Activated naive CD8-positive, alpha-beta T cell treated with anti-CD3 and anti-CD28 coated beads, Interleukin-2, amount 50 U/mL, for 24 hours (primary cell): ENCODE results near the gene SOHLH1.
A peak's percentile ranks its signal among the peaks of the same experiment; 100 is the strongest.

Experiments
- ATAC-seq: fragments of 150-1000 bp; cut with Tn5 transposase; one replicate; pipeline ENCODE4 v1.10.0; 2021
- DNase-seq: peaks from one replicate; pipeline ENCODE4 v3.0.0; 2021
- H3K27ac Mint-ChIP-seq: one replicate; pipeline ENCODE4 v1.8.0; 2021; ENCODE audit warnings: mild to moderate bottlenecking, mixed read lengths
- H3K27me3 Mint-ChIP-seq: one replicate; pipeline ENCODE4 v1.8.0; 2021; ENCODE audit warnings: mixed read lengths
- H3K36me3 Mint-ChIP-seq: one replicate; pipeline ENCODE4 v1.8.0; 2021; ENCODE audit warnings: low read depth, mixed read lengths
- H3K4me1 Mint-ChIP-seq: one replicate; pipeline ENCODE4 v1.8.0; 2021; ENCODE audit warnings: mixed read lengths
- H3K4me3 Mint-ChIP-seq: one replicate; pipeline ENCODE4 v1.8.0; 2021; ENCODE audit warnings: mild to moderate bottlenecking, moderate library complexity, mixed read lengths
- H3K9me3 Mint-ChIP-seq: one replicate; pipeline ENCODE4 v1.8.0; 2021; ENCODE audit warnings: mixed read lengths

Gene SOHLH1

GRCh38 chr9:135701067-135701958 is 2.0 kb upstream of the SOHLH1 start:
- Mint-ChIP-seq H3K36me3 (no peaks in the 10 kb centered on the region), H3K9me3 (no peaks in the 10 kb centered on the region), H3K27me3 (peaks cover 5% of the 10 kb centered on the region), H3K27ac (no peak overlapping the region), H3K4me1 (no peaks in the 10 kb centered on the region), H3K4me3 (no peak overlapping the region)
- DNase-seq: peak; percentile 18
- ATAC-seq: peak; percentile 9

GRCh38 chr9:135700525-135700924 is 1.2 kb upstream of the SOHLH1 start:
- no peak for ATAC-seq

GRCh38 chr9:135698767-135699166 is 514 bp downstream of the SOHLH1 start:
- ATAC-seq: no peak

More at GRCh38 chr9:135700525-135700924, 1.2 kb upstream of the SOHLH1 start:
- Mint-ChIP-seq H3K9me3 (no peaks in the 10 kb centered on the region), H3K4me3 (no peak overlapping the region), H3K27me3 (peaks cover 5% of the 10 kb centered on the region), H3K27ac (no peak overlapping the region), H3K36me3 (no peaks in the 10 kb centered on the region), H3K4me1 (no peaks in the 10 kb centered on the region)
- no peak for DNase-seq

GRCh38 chr9:135698236-135698635 is 1.0 kb downstream of the SOHLH1 start:
- H3K4me3 Mint-ChIP-seq: no peak overlapping the region
- no peak for ATAC-seq
- no peaks in the 10 kb centered on the region for H3K36me3 Mint-ChIP-seq
- no peak for DNase-seq
- peaks cover 6% of the 10 kb centered on the region for H3K27me3 Mint-ChIP-seq
- no peaks in the 10 kb centered on the region for H3K9me3 Mint-ChIP-seq
- no peak overlapping the region for H3K27ac Mint-ChIP-seq
- H3K4me1 Mint-ChIP-seq: no peaks in the 10 kb centered on the region

More at GRCh38 chr9:135698767-135699166, 514 bp downstream of the SOHLH1 start:
- Mint-ChIP-seq H3K27ac (no peak overlapping the region), H3K4me1 (no peaks in the 10 kb centered on the region), H3K36me3 (no peaks in the 10 kb centered on the region), H3K27me3 (peaks cover 5% of the 10 kb centered on the region), H3K9me3 (no peaks in the 10 kb centered on the region), H3K4me3 (no peak overlapping the region)
- no peak for DNase-seq

GRCh38 chr9:135697226-135697625 is 2.1 kb downstream of the SOHLH1 start:
- ATAC-seq: no peak
- Mint-ChIP-seq H3K4me3 (no peak overlapping the region), H3K27ac (no peak overlapping the region), H3K4me1 (no peaks in the 10 kb centered on the region), H3K36me3 (no peaks in the 10 kb centered on the region), H3K27me3 (peaks cover 4% of the 10 kb centered on the region), H3K9me3 (no peaks in the 10 kb centered on the region)
- no peak for DNase-seq

GRCh38 chr9:135696446-135696845 is 2.8 kb downstream of the SOHLH1 start:
- Mint-ChIP-seq H3K4me3 (no peak overlapping the region), H3K36me3 (no peaks in the 10 kb centered on the region), H3K27me3 (peaks cover 4% of the 10 kb centered on the region), H3K9me3 (no peaks in the 10 kb centered on the region), H3K27ac (no peak overlapping the region), H3K4me1 (no peaks in the 10 kb centered on the region)
- ATAC-seq: no peak
- no peak for DNase-seq

- H3K9me3 Mint-ChIP-seq: no peaks in the 10 kb centered on the region
These were observed 3.6 kb downstream of the SOHLH1 start for GRCh38 chr9:135695642-135696041.

GRCh38 chr9:135695036-135695435 is 4.2 kb downstream of the SOHLH1 start:
- Mint-ChIP-seq H3K27me3 (peaks cover 2% of the 10 kb centered on the region), H3K9me3 (no peaks in the 10 kb centered on the region), H3K4me3 (no peak overlapping the region), H3K4me1 (no peaks in the 10 kb centered on the region), H3K27ac (no peak overlapping the region), H3K36me3 (no peaks in the 10 kb centered on the region)
- DNase-seq (no peak), ATAC-seq (no peak)

More at GRCh38 chr9:135695642-135696041, 3.6 kb downstream of the SOHLH1 start:
- no peak for DNase-seq
- no peaks in the 10 kb centered on the region for H3K4me1 Mint-ChIP-seq
- H3K27me3 Mint-ChIP-seq: peaks cover 4% of the 10 kb centered on the region
- H3K4me3 Mint-ChIP-seq: no peak overlapping the region
- H3K36me3 Mint-ChIP-seq: no peaks in the 10 kb centered on the region
- ATAC-seq: no peak
- H3K27ac Mint-ChIP-seq: no peak overlapping the region

GRCh38 chr9:135694414-135694813 is 4.9 kb downstream of the SOHLH1 start:
- no peaks in the 10 kb centered on the region for H3K4me1 Mint-ChIP-seq
- ATAC-seq: no peak
- H3K27ac Mint-ChIP-seq: no peak overlapping the region
- H3K27me3 Mint-ChIP-seq: peaks cover 2% of the 10 kb centered on the region
- H3K4me3 Mint-ChIP-seq: no peak overlapping the region
- no peaks in the 10 kb centered on the region for H3K36me3 Mint-ChIP-seq
- no peak for DNase-seq
- H3K9me3 Mint-ChIP-seq: no peaks in the 10 kb centered on the region

- Mint-ChIP-seq H3K27me3 (peaks cover 2% of the 10 kb centered on the region), H3K36me3 (no peaks in the 10 kb centered on the region), H3K4me1 (no peaks in the 10 kb centered on the region), H3K9me3 (no peaks in the 10 kb centered on the region), H3K4me3 (no peak overlapping the region), H3K27ac (no peak overlapping the region)
- no peak for ATAC-seq
- no peak for DNase-seq
These were observed 5.5 kb downstream of the SOHLH1 start for GRCh38 chr9:135693771-135694170.

- H3K4me3 Mint-ChIP-seq: no peak overlapping the region
- H3K27me3 Mint-ChIP-seq: peaks cover 2% of the 10 kb centered on the region
- H3K9me3 Mint-ChIP-seq: no peaks in the 10 kb centered on the region
- ATAC-seq (no peak), DNase-seq (no peak)
- no peaks in the 10 kb centered on the region for H3K36me3 Mint-ChIP-seq
- no peaks in the 10 kb centered on the region for H3K4me1 Mint-ChIP-seq
- no peak overlapping the region for H3K27ac Mint-ChIP-seq
These were observed 6.0 kb downstream of the SOHLH1 start for GRCh38 chr9:135693265-135693664.

GRCh38 chr9:135692410-135692809 is 6.9 kb downstream of the SOHLH1 start:
- Mint-ChIP-seq H3K4me1 (no peaks in the 10 kb centered on the region), H3K36me3 (no peaks in the 10 kb centered on the region), H3K27me3 (peaks cover 2% of the 10 kb centered on the region), H3K4me3 (no peak overlapping the region), H3K27ac (no peak overlapping the region), H3K9me3 (no peaks in the 10 kb centered on the region)
- ATAC-seq (no peak), DNase-seq (no peak)

- H3K36me3 Mint-ChIP-seq: no peaks in the 10 kb centered on the region
- no peak overlapping the region for H3K27ac Mint-ChIP-seq
- H3K4me3 Mint-ChIP-seq: no peak overlapping the region
- no peaks in the 10 kb centered on the region for H3K9me3 Mint-ChIP-seq
- H3K27me3 Mint-ChIP-seq: peaks cover 2% of the 10 kb centered on the region
- DNase-seq (no peak), ATAC-seq (no peak)
- H3K4me1 Mint-ChIP-seq: no peaks in the 10 kb centered on the region
These were observed 8.3 kb downstream of the SOHLH1 start for GRCh38 chr9:135690836-135691570.

GRCh38 chr9:135689011-135689410 is 10.3 kb downstream of the SOHLH1 start:
- Mint-ChIP-seq H3K9me3 (no peaks in the 10 kb centered on the region), H3K27me3 (peaks cover 2% of the 10 kb centered on the region), H3K27ac (no peak overlapping the region), H3K4me3 (no peak overlapping the region), H3K4me1 (no peaks in the 10 kb centered on the region), H3K36me3 (no peaks in the 10 kb centered on the region)
- ATAC-seq (no peak), DNase-seq (no peak)

- H3K27me3 Mint-ChIP-seq: no peaks in the 10 kb centered on the region
- no peak overlapping the region for H3K27ac Mint-ChIP-seq
- ATAC-seq (no peak), DNase-seq (no peak)
- no peaks in the 10 kb centered on the region for H3K9me3 Mint-ChIP-seq
- H3K4me3 Mint-ChIP-seq: no peak overlapping the region
- H3K36me3 Mint-ChIP-seq: no peaks in the 10 kb centered on the region
- H3K4me1 Mint-ChIP-seq: no peaks in the 10 kb centered on the region
These were observed 12.1 kb downstream of the SOHLH1 start for GRCh38 chr9:135687216-135687615.
